Epithelial cell of proximal tubule (primary cell): ENCODE measurements around the gene OR51G1. TPM values are rescaled to one million over a fixed set of nuclear protein-coding genes. Genes with fewer than 3 reads are reported as not detected.
"Not testable (repeated sequence)": the region's sequence is repeated elsewhere in the genome, so short reads cannot be mapped to it uniquely, and the experiment has no call there.

Source experiments
- DNase-seq: peaks from one replicate; pipeline ENCODE4 v3.0.0-alpha.2; 2011; ENCODE audit warnings: low read depth
- H3K4me3 ChIP-seq: 2 replicates; pipeline ENCODE4 v1.5.1; 2011; ENCODE audit warnings: low read depth, mild to moderate bottlenecking, low read length
- CTCF ChIP-seq: conservative IDR thresholded peaks from 2 replicates; pipeline ENCODE4 v1.5.1; 2012; ENCODE audit warnings: low read depth, mild to moderate bottlenecking, low read length
- total RNA-seq: library from RNA; depleted of rRNA; stranded (reverse); fragments of >200 nt; gene quantifications from 2 replicates; pipeline ENCODE4 v1.2.3, GENCODE V29; 2015

The OR51G1 gene
- total RNA-seq = not detected in 2 replicates

DNA sequence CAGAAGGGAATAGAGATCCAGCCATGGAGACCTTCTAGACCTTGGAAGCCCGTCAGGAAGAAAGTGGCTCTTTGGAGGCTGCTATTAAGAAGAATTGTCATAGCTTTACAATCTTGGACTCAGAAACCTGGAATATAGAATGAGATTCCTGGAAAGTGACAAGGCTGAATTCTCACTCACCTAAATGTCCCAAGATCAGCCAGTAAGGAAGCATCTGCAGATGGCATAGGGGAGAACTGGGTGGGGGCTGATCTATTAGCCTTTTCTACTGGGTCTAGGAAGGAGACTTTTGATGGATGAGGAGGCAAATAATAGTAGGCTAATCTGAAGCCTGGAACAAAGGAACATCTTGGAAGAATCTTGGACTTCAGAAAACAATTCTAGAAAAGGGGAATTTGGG is at the start of gene OR51G1:
Gene OR51G1 (minus strand): TSS at position 101 of the 400 bp plus-strand sequence. CDS start 0 bp downstream, at position 101.
- no peak for DNase-seq
- H3K4me3 ChIP-seq = no peak within 1 kb of the TSS
- TF ChIP-seq CTCF = no peak

DNA sequence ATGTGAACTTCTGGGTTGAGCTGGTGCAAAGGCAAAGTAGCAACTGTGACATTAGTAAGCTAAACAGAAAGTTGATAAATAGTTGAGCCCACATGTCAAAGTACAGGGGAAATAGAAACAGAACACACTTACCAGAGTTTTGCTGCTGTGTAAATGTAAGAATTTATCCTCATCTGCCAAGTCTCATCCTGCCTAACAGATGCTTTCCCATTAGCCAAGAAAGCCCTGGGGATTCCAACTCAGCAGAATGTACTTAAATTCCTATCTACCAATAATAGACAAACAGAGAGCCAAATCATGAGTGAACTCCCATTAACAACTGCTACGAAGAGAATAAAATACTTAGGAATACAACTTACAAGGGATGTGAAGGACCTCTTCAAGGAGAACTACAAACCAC is 38.7 kb upstream of the OR51G1 start:
- no peak for TF ChIP-seq CTCF
- H3K4me3 ChIP-seq = no peak overlapping the region
- DNase-seq = no peak

DNA sequence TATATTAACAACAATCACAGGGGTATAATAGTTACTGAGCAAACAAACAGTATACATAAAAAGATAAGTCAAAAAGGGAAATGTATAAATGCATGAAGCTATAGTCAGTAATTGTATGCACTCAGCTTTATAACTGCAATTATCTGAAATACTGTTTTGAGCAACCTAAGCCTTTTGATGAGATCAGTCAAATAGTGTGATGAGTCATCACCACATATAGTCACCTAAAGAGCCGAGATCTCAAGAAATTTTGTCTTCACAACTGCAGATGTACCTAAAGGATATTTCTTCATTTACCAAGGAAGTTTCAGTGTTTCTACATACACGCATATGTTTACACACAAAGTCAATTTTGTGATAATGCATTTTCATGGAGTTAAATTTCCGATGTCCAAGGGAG is 36.7 kb upstream of the OR51G1 start:
- no peak overlapping the region for H3K4me3 ChIP-seq
- no peak for DNase-seq
- no peak for TF ChIP-seq CTCF

DNA sequence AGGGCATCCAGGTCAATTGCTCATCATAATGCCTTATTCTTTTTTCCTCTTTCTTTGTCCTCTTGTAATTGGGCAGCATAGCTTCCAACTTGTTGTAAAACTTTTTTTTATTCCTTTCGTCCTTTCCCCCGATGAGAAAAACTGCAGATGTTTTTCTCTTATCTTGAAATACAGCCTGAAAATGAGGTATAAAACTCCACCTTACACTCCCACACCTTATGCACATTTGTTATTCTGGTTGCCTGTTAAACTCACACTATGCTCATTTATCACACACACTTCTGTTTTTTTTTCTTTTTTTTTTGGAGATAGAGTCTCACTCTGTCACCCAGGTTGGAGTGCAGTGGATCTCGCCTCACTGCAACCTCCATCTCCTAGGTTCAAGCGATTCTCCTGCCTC is 33.3 kb upstream of the OR51G1 start:
- no peak for DNase-seq
- no peak for TF ChIP-seq CTCF
- no peak overlapping the region for H3K4me3 ChIP-seq

GRCh38 chr11:4955613-4956012 is 31.5 kb upstream of the OR51G1 start, which contains the start of gene OR51A2:
OR51A2 (minus strand) TSS chr11:4955713; CDS start chr11:4955713, 0 bp downstream.
- DNase-seq, H3K4me3 ChIP-seq: not testable (repeated sequence)

GRCh38 chr11:4947505-4947904 is 23.4 kb upstream of the OR51G1 start, which contains the start of gene OR51A4:
OR51A4 (minus strand) TSS chr11:4947605; CDS start chr11:4947100, 505 bp downstream.
- no peak for DNase-seq
- no peak within 1 kb of the TSS for H3K4me3 ChIP-seq
- TF ChIP-seq CTCF = no peak

DNA sequence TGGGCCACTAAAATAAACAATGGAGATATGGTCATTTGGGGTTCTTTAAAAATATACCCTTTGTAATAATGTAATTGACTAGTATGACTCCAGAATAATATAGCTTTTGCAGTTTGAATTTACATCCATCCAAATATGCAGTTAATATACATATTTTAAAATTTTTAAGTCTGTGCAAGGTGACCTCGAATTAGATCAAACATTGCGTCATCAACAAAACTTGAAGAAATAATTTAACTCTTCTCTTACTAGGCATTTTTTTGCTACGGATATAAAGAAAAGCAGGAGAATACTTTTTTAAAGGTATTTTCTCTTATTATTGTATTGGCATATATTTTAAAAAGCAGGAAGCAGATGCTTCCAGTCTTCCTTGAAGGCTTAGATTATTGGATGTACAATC is 12.6 kb upstream of the OR51G1 start:
- no peak for DNase-seq
- TF ChIP-seq CTCF = no peak
- no peak overlapping the region for H3K4me3 ChIP-seq

DNA sequence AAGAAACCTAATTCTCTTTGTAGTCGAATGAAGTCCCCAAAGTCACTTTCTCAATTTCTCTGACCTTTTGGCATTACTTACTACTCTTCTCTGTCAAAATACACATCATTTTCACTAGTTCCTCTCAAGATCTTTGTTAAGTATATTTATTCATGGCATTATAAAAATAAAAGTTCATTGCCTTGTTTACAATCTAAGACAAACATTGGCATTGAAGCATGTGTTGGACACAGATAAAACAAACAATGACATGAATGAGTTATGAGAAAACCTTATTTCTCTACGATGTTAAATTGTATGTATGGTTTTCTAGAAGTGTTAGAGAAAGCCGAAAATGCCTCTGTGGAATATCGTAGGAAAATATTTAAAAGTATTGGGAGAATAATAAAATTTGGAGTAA is 8.6 kb upstream of the OR51G1 start:
- TF ChIP-seq CTCF = no peak
- DNase-seq = no peak
- no peak overlapping the region for H3K4me3 ChIP-seq
